SK-N-MC (cell line): ENCODE data around the gene KCNJ10.

ENCODE experiments used
- DNase-seq: peaks from one replicate; pipeline ENCODE4 v3.0.0-alpha.2; 2011; ENCODE audit warnings: low read depth, low spot score
- H3K27ac ChIP-seq: fragments of 200-600 bp; sonication (generic); 2 replicates; pipeline ENCODE4 v1.5.1; 2016; ENCODE audit warnings: mixed run types
- H3K36me3 ChIP-seq: fragments of 200-600 bp; sonication (generic); 2 replicates; pipeline ENCODE4 v1.6.1; 2017; ENCODE audit warnings: antibody characterized with exemption, low read length, mixed read lengths; ENCODE audit not compliant: insufficient read depth
- H3K4me3 ChIP-seq: fragments of 200-600 bp; sonication (generic); 2 replicates; pipeline ENCODE4 v1.5.1; 2016
- H3K9ac ChIP-seq: fragments of 200-600 bp; sonication (generic); 2 replicates; pipeline ENCODE4 v1.8.0; 2017; ENCODE audit warnings: mixed run types, mixed read lengths; ENCODE audit not compliant: insufficient read length
- H3K9me3 ChIP-seq: fragments of 200-600 bp; sonication (generic); 2 replicates; pipeline ENCODE4 v1.6.1; 2017; ENCODE audit warnings: low read depth, mild to moderate bottlenecking, antibody characterized with exemption, low read length, moderate library complexity, mixed read lengths
- EZH2 ChIP-seq: fragments of 200-600 bp; sonication (generic); IDR thresholded peaks from one replicate; pipeline ENCODE4 v1.6.1; 2017; ENCODE audit warnings: antibody characterized with exemption
- FOXP2 ChIP-seq: optimal IDR thresholded peaks from 2 replicates; pipeline ENCODE3; 2011; ENCODE audit warnings: mild to moderate bottlenecking, moderate library complexity; ENCODE audit not compliant: insufficient read depth; ENCODE audit errors: extremely low read length, control extremely low read depth
- POLR2AphosphoS5 ChIP-seq: IDR thresholded peaks from 2 replicates; pipeline ENCODE4 v1.6.1; 2012; ENCODE audit warnings: mild to moderate bottlenecking, low read depth, low read length, borderline replicate concordance

KCNJ10 gene

DNA sequence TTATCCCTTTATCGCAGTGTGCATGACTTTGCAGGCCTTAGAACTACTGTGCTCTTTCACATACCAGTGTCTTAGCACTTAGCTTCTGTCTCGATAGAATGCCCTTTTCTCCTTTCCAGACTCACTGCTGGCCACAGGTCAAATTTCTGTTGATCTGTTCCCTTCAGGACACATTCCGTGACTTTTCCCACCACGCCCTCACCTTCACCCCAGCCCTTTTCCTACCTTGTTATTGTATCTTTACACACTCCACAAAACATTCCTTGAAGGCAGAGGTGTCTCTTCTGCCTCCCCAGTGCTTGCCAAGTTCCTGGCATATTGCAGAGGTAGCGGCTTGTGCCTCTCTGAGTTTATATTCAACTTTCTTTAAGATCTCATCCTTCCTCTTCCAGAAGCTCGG, 120.8 kb downstream of the KCNJ10 start:
- no peak for DNase-seq
- TF ChIP-seq POLR2AphosphoS5 (no peak), FOXP2 (no peak), EZH2 (no peak)
- Histone ChIP-seq H3K36me3 (no peaks in the 10 kb centered on the region), H3K9ac (no peak overlapping the region), H3K4me3 (no peak overlapping the region), H3K27ac (no peak overlapping the region), H3K9me3 (no peaks in the 10 kb centered on the region)
